Panc1 (cell line): ENCODE results near the gene CLMP.

Source experiments
- CTCF ChIP-seq: fragments of 450-650 bp; IDR thresholded peaks from 2 replicates; pipeline ENCODE4 v1.5.1; 2017; ENCODE audit warnings: mild to moderate bottlenecking
- REST ChIP-seq, 2 experiments: IDR thresholded peaks; 2 replicates each; pipeline ENCODE4 v1.6.1; 2011 to 2012; ENCODE audit warnings: low read depth in 2 of 2, control low read depth in 1 of 2, low read length in 1 of 2, mild to moderate bottlenecking in 1 of 2, moderate library complexity in 1 of 2; ENCODE audit not compliant: insufficient read depth in 1 of 2

GRCh38 chr11:123152951-123153350, 42.1 kb downstream of the CLMP start:
- TF ChIP-seq CTCF: no peak
- no peak for TF ChIP-seq REST (IDR thresholded peaks at IDR 0.05; ENCODE audit: insufficient read depth in 1 of 2, low read depth in 2 of 2, low read length in 1 of 2)
